Dendritic cell treated with granulocyte-macrophage colony-stimulating factor and Interleukin-4, amounts not matched to agents 40 ng/mL and 50 ng/mL, for 4 days (primary cell): ENCODE measurements around the gene RDH16.

ENCODE experiments used
- H3K27ac Mint-ChIP-seq: one replicate; pipeline ENCODE4 v1.8.0; 2022; ENCODE audit warnings: mild to moderate bottlenecking, mixed read lengths
- H3K27me3 Mint-ChIP-seq: one replicate; pipeline ENCODE4 v1.8.0; 2022; ENCODE audit warnings: mild to moderate bottlenecking, mixed read lengths
- H3K36me3 Mint-ChIP-seq: one replicate; pipeline ENCODE4 v1.8.0; 2022; ENCODE audit warnings: low read depth, mixed read lengths
- H3K4me1 Mint-ChIP-seq: one replicate; pipeline ENCODE4 v1.8.0; 2022; ENCODE audit warnings: low read depth, mixed read lengths
- H3K4me3 Mint-ChIP-seq: one replicate; pipeline ENCODE4 v1.8.0; 2022; ENCODE audit warnings: mild to moderate bottlenecking, moderate library complexity, mixed read lengths
- H3K9me3 Mint-ChIP-seq: one replicate; pipeline ENCODE4 v1.8.0; 2022; ENCODE audit warnings: mixed read lengths
- intact Hi-C: fragments of 100-400 bp; cut with micrococcal nuclease; formaldehyde crosslinking; loops from one replicate; pipeline ENCODE4 v1.15.0; 2022

The RDH16 gene

GRCh38 chr12:56957229-56958052 is at the start of gene RDH16:
TSS of gene RDH16 (minus strand) at chr12:56957608. CDS start at chr12:56957462, 146 bp downstream.
- Mint-ChIP-seq H3K36me3 (no peaks in the 10 kb centered on the region), H3K27me3 (peaks cover 16% of the 10 kb centered on the region), H3K27ac (no peak within 1 kb of the TSS), H3K4me1 (peaks cover 19% of the 10 kb centered on the region), H3K9me3 (peaks cover 12% of the 10 kb centered on the region), H3K4me3 (no peak within 1 kb of the TSS)
- intact Hi-C loops: no loop called here

DNA sequence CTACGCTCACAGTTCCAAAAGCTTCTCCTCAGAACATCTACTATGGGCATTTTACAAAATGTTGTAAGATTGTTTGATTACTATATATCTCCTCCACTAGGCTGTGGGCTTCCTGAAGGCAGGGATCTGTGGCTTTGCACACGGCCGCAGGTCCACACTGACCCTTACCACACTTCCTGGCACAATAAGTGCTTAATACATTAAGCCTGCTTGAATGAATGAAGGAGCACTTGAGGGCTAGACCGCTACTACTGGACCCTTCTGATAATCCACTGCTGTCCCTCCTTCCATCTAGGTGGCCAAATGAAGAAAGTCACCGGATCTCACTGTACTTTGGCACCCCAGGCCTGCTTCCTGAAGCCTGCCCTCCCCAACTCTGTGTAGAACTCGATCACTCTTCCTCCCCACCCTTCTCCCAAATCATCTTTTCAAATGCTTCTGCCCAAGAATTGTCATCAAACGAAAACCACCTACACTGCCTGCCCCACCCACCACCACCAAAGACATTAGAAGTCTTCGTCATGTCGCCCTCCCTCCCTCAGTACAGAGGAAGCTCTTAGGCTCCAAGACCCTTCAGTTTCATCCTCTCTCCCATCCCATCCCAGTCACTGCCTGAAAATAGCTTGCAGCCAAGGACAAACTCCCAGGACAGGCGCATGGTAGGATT is 49.5 kb upstream of the RDH16 start:
- Mint-ChIP-seq H3K4me1 (peaks cover 42% of the 10 kb centered on the region), H3K36me3 (peaks cover 33% of the 10 kb centered on the region), H3K9me3 (no peaks in the 10 kb centered on the region), H3K27me3 (peaks cover 2% of the 10 kb centered on the region), H3K4me3 (peak overlapping the region; percentile 63), H3K27ac (peak overlapping the region; percentile 80)
- intact Hi-C loops: loop anchor here (5.0 kb wide), 2 partner anchors 40 to 105 kb away; partner anchors contain the start of gene STAT6

GRCh38 chr12:57005980-57006808 is 48.8 kb upstream of the RDH16 start, which contains the start of gene ZBTB39:
TSS of gene ZBTB39 (minus strand) at chr12:57006546. CDS start at chr12:57004917, 1,629 bp downstream.
- intact Hi-C loops: loop anchor here (5.0 kb wide), 2 partner anchors 41 to 106 kb away; partner anchors contain the start of gene STAT6
- peak within 1 kb of the TSS; percentile 85 for H3K4me3 Mint-ChIP-seq
- no peaks in the 10 kb centered on the region for H3K9me3 Mint-ChIP-seq
- peaks cover 40% of the 10 kb centered on the region for H3K36me3 Mint-ChIP-seq
- no peaks in the 10 kb centered on the region for H3K27me3 Mint-ChIP-seq
- peaks cover 49% of the 10 kb centered on the region for H3K4me1 Mint-ChIP-seq
- peak within 1 kb of the TSS; percentile 89 for H3K27ac Mint-ChIP-seq

DNA sequence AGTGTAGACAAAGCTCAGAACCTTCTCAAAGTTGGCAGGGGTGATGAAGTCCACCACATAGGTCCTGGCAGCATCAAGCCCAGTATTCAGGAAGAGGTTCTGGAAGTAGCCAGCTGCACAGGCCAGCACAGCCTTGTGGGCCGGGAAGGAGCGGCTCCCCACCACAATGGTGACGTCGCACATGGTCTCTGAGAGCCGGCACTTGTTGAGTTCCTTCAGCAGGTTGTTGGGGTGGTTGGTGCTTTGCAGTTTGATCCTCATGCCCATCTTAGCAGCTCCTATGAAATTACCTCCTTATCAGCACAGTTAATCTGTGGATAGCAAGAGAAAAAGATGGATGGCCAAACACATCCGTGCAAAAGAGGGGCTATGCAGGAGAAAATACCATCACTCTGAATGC is 47.2 kb upstream of the RDH16 start:
- no peak overlapping the region for H3K27ac Mint-ChIP-seq
- intact Hi-C loops: loop anchor here (5.0 kb wide), 2 partner anchors 43 to 108 kb away; partner anchors contain the start of gene STAT6
- no peaks in the 10 kb centered on the region for H3K9me3 Mint-ChIP-seq
- no peak overlapping the region for H3K4me3 Mint-ChIP-seq
- H3K4me1 Mint-ChIP-seq: peaks cover 49% of the 10 kb centered on the region
- H3K27me3 Mint-ChIP-seq: no peaks in the 10 kb centered on the region
- H3K36me3 Mint-ChIP-seq: peaks cover 53% of the 10 kb centered on the region

GRCh38 chr12:57003395-57003794 is 46.0 kb upstream of the RDH16 start:
- Mint-ChIP-seq H3K27me3 (no peaks in the 10 kb centered on the region), H3K9me3 (no peaks in the 10 kb centered on the region), H3K27ac (no peak overlapping the region), H3K36me3 (peaks cover 64% of the 10 kb centered on the region), H3K4me1 (peaks cover 59% of the 10 kb centered on the region), H3K4me3 (no peak overlapping the region)
- intact Hi-C loops: no loop called here

- H3K4me3 Mint-ChIP-seq: no peak overlapping the region
- H3K9me3 Mint-ChIP-seq: no peaks in the 10 kb centered on the region
- no peaks in the 10 kb centered on the region for H3K27me3 Mint-ChIP-seq
- H3K27ac Mint-ChIP-seq: no peak overlapping the region
- peaks cover 50% of the 10 kb centered on the region for H3K4me1 Mint-ChIP-seq
- intact Hi-C loops: loop anchor here (1.0 to 2.0 kb wide), 3 partner anchors 161 to 243 kb away; partner anchors contain the start of gene HSD17B6
- peaks cover 82% of the 10 kb centered on the region for H3K36me3 Mint-ChIP-seq
These were observed 44.1 kb upstream of the RDH16 start for GRCh38 chr12:57001448-57001906.

DNA sequence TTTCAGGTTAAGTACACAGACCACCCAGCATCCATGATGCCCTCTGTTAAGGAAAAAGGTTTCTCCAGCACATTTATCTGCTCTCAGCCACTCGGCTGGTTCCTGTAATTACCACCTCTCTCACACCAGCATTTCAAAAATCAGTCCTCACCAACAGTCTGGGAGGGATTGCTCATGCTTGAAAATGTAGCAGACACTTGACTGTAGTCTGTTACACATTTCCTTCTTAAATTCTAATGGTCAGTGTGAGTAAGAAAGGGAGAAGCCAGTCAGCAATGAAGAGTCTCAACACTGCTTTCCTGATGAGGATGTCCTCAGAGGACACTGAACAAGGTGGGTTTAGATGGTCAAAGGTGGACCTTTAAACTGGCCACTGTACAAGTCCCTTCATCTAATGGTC is 43.0 kb upstream of the RDH16 start:
- Mint-ChIP-seq H3K36me3 (peaks cover 88% of the 10 kb centered on the region), H3K4me1 (peaks cover 49% of the 10 kb centered on the region), H3K9me3 (no peaks in the 10 kb centered on the region), H3K4me3 (no peak overlapping the region), H3K27me3 (no peaks in the 10 kb centered on the region), H3K27ac (no peak overlapping the region)
- intact Hi-C loops: loop anchor here (2.0 kb wide), 1 partner anchor 242 kb away; no protein-coding TSS in a partner anchor

- Mint-ChIP-seq H3K9me3 (no peaks in the 10 kb centered on the region), H3K27ac (no peak overlapping the region), H3K4me3 (no peak overlapping the region), H3K36me3 (peaks cover 90% of the 10 kb centered on the region), H3K4me1 (peaks cover 40% of the 10 kb centered on the region), H3K27me3 (no peaks in the 10 kb centered on the region)
- intact Hi-C loops: no loop called here
These were observed 42.0 kb upstream of the RDH16 start for GRCh38 chr12:56999456-56999855.

DNA sequence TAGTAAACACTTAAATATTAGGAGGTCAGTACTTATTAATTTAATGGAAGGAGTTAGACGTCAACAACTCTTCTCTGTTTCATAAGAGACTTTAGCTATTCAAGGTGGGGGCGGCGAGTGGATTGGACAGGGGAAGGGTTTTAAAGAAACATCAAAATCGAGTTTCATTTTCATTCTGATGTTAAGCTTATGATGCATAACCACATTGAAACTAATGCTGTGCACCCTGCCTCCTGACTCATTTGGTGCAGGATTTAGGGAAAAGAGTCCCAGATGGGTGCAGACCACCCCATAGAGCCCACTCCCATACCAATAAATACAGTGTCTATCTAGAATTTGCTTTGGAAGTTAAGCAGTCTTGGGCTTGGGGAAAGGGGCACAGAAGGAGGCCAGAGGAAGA is 41.6 kb upstream of the RDH16 start:
- Mint-ChIP-seq H3K9me3 (no peaks in the 10 kb centered on the region), H3K4me1 (peaks cover 35% of the 10 kb centered on the region), H3K27me3 (no peaks in the 10 kb centered on the region), H3K27ac (no peak overlapping the region), H3K36me3 (peaks cover 85% of the 10 kb centered on the region), H3K4me3 (no peak overlapping the region)
- intact Hi-C loops: no loop called here

GRCh38 chr12:56998316-56998715 is 40.9 kb upstream of the RDH16 start:
- H3K4me3 Mint-ChIP-seq: no peak overlapping the region
- H3K27ac Mint-ChIP-seq: no peak overlapping the region
- intact Hi-C loops: no loop called here
- no peaks in the 10 kb centered on the region for H3K27me3 Mint-ChIP-seq
- H3K4me1 Mint-ChIP-seq: peaks cover 40% of the 10 kb centered on the region
- peaks cover 78% of the 10 kb centered on the region for H3K36me3 Mint-ChIP-seq
- no peaks in the 10 kb centered on the region for H3K9me3 Mint-ChIP-seq

GRCh38 chr12:56996793-56997545 is 39.6 kb upstream of the RDH16 start:
- peaks cover 39% of the 10 kb centered on the region for H3K4me1 Mint-ChIP-seq
- H3K27ac Mint-ChIP-seq: no peak overlapping the region
- intact Hi-C loops: no loop called here
- peaks cover 65% of the 10 kb centered on the region for H3K36me3 Mint-ChIP-seq
- H3K4me3 Mint-ChIP-seq: no peak overlapping the region
- no peaks in the 10 kb centered on the region for H3K27me3 Mint-ChIP-seq
- H3K9me3 Mint-ChIP-seq: no peaks in the 10 kb centered on the region

DNA sequence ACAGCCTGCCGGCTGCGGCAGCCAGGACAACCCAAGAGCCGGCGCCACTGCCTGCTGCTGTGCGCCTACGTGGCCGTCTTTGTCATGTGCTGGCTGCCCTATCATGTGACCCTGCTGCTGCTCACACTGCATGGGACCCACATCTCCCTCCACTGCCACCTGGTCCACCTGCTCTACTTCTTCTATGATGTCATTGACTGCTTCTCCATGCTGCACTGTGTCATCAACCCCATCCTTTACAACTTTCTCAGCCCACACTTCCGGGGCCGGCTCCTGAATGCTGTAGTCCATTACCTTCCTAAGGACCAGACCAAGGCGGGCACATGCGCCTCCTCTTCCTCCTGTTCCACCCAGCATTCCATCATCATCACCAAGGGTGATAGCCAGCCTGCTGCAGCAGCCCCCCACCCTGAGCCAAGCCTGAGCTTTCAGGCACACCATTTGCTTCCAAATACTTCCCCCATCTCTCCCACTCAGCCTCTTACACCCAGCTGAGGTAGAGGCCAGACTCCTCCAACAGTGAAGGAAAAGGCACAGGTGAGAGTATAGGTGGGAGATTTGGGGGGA is 38.6 kb upstream of the RDH16 start:
- Mint-ChIP-seq H3K4me3 (no peak overlapping the region), H3K9me3 (no peaks in the 10 kb centered on the region), H3K36me3 (peaks cover 56% of the 10 kb centered on the region), H3K4me1 (peaks cover 41% of the 10 kb centered on the region), H3K27ac (peak overlapping the region; percentile 9), H3K27me3 (no peaks in the 10 kb centered on the region)
- intact Hi-C loops: no loop called here
